Testis (tissue), 2 donors: Measurements from ENCODE around the gene SND1.

Source experiments
- CTCF ChIP-seq, 3 experiments: fragments of 450-650 bp in 2 of 3; fragments of 200-600 bp in 1 of 3; sonication (generic) in 1 of 3; IDR thresholded peaks; one replicate each; pipeline ENCODE4 v1.5.1; 2016 to 2019; ENCODE audit warnings: antibody characterized with exemption in 3 of 3, mild to moderate bottlenecking in 2 of 3, moderate library complexity in 1 of 3
- POLR2A ChIP-seq: fragments of 450-650 bp; IDR thresholded peaks from one replicate; pipeline ENCODE4 v1.6.1; 2017; ENCODE audit warnings: antibody characterized with exemption, mild to moderate bottlenecking, moderate library complexity

- TF ChIP-seq CTCF (IDR thresholded peaks at IDR 0.05) (no peak), POLR2A (no peak)
Observed at GRCh38 chr7:128078309-128078708, 426.3 kb downstream of the SND1 start.
